Activated naive CD4-positive, alpha-beta T cell treated with anti-CD3 and anti-CD28 coated beads, Interleukin-2, amount 10 ng/mL, durations not matched to agents 7 days and 5 days (primary cell): ENCODE measurements around the gene FAM171A1.
A peak's percentile ranks its signal among the peaks of the same experiment; 100 is the strongest.

Source experiments
- CTCF ChIA-PET: fragments of 350-600 bp; sonication (Branson Sonifier 250); formaldehyde crosslinking; loops from one replicate; lab custom pipeline; 2021; ENCODE audit warnings: antibody characterized with exemption; lab: Charles Lee
- DNase-seq: peaks from one replicate; pipeline ENCODE4 v3.0.0-alpha.2; 2020
- H3K27ac Mint-ChIP-seq: one replicate; pipeline ENCODE4 v1.8.0; 2021; ENCODE audit warnings: mild to moderate bottlenecking, moderate library complexity, mixed read lengths
- H3K27me3 Mint-ChIP-seq: one replicate; pipeline ENCODE4 v1.8.0; 2021; ENCODE audit warnings: mild to moderate bottlenecking, mixed read lengths
- H3K36me3 Mint-ChIP-seq: one replicate; pipeline ENCODE4 v1.8.0; 2021; ENCODE audit warnings: mixed read lengths
- H3K4me1 Mint-ChIP-seq: one replicate; pipeline ENCODE4 v1.8.0; 2021; ENCODE audit warnings: mixed read lengths
- H3K4me3 Mint-ChIP-seq: one replicate; pipeline ENCODE4 v1.8.0; 2021; ENCODE audit warnings: mild to moderate bottlenecking, moderate library complexity, mixed read lengths
- H3K9me3 Mint-ChIP-seq: one replicate; pipeline ENCODE4 v1.8.0; 2021; ENCODE audit warnings: mixed read lengths

Gene FAM171A1

GRCh38 chr10:15188603-15189002 lies 182.5 kb downstream of the FAM171A1 start:
- Mint-ChIP-seq H3K27ac (peak overlapping the region; percentile 92), H3K4me1 (peaks cover 57% of the 10 kb centered on the region), H3K27me3 (peaks cover 7% of the 10 kb centered on the region), H3K4me3 (no peak overlapping the region), H3K9me3 (peaks cover 12% of the 10 kb centered on the region), H3K36me3 (peaks cover 24% of the 10 kb centered on the region)
- CTCF ChIA-PET = interaction anchor here (1.0 kb wide), 1 partner anchor 21 kb away, joined by 3 read pairs; no protein-coding TSS in a partner anchor
- peak; percentile 59 for DNase-seq

- H3K4me1 Mint-ChIP-seq = peaks cover 41% of the 10 kb centered on the region
- peaks cover 12% of the 10 kb centered on the region for H3K9me3 Mint-ChIP-seq
- CTCF ChIA-PET = interaction anchor here (1.3 kb wide), 1 partner anchor 25 kb away, joined by 3 read pairs; no protein-coding TSS in a partner anchor
- no peak overlapping the region for H3K4me3 Mint-ChIP-seq
- H3K27ac Mint-ChIP-seq = no peak overlapping the region
- H3K36me3 Mint-ChIP-seq = peaks cover 23% of the 10 kb centered on the region
- no peak for DNase-seq
- H3K27me3 Mint-ChIP-seq = peaks cover 16% of the 10 kb centered on the region
Observed at GRCh38 chr10:15183689-15184481, 187.2 kb downstream of the FAM171A1 start.

- CTCF ChIA-PET = no interaction called here
- H3K4me1 Mint-ChIP-seq = peaks cover 30% of the 10 kb centered on the region
Observed at GRCh38 chr10:15182540-15183207, 188.4 kb downstream of the FAM171A1 start.

GRCh38 chr10:15181576-15182156 lies 189.4 kb downstream of the FAM171A1 start:
- CTCF ChIA-PET = interaction anchor here (0.9 kb wide), 1 partner anchor 63 kb away, joined by 4 read pairs; no protein-coding TSS in a partner anchor
- Mint-ChIP-seq H3K27me3 (peaks cover 16% of the 10 kb centered on the region), H3K4me3 (no peak overlapping the region), H3K27ac (no peak overlapping the region), H3K36me3 (peaks cover 20% of the 10 kb centered on the region), H3K9me3 (peaks cover 12% of the 10 kb centered on the region), H3K4me1 (peaks cover 26% of the 10 kb centered on the region)
- no peak for DNase-seq

More at GRCh38 chr10:15182540-15183207, 188.4 kb downstream of the FAM171A1 start:
- Mint-ChIP-seq H3K27me3 (peaks cover 16% of the 10 kb centered on the region), H3K27ac (no peak overlapping the region), H3K9me3 (peaks cover 12% of the 10 kb centered on the region), H3K36me3 (peaks cover 23% of the 10 kb centered on the region), H3K4me3 (no peak overlapping the region)
- DNase-seq = no peak

- CTCF ChIA-PET = interaction anchor here (0.9 kb wide), 1 partner anchor 64 kb away, joined by 4 read pairs; no protein-coding TSS in a partner anchor
Observed at GRCh38 chr10:15180736-15181135, 190.4 kb downstream of the FAM171A1 start.

GRCh38 chr10:15176269-15176668 lies 194.8 kb downstream of the FAM171A1 start:
- H3K27me3 Mint-ChIP-seq = peaks cover 6% of the 10 kb centered on the region
- CTCF ChIA-PET = no interaction called here
- DNase-seq = no peak
- no peak overlapping the region for H3K27ac Mint-ChIP-seq
- H3K9me3 Mint-ChIP-seq = peaks cover 2% of the 10 kb centered on the region
- no peaks in the 10 kb centered on the region for H3K36me3 Mint-ChIP-seq
- H3K4me3 Mint-ChIP-seq = no peak overlapping the region
- peaks cover 23% of the 10 kb centered on the region for H3K4me1 Mint-ChIP-seq

More at GRCh38 chr10:15180736-15181135, 190.4 kb downstream of the FAM171A1 start:
- no peak for DNase-seq
- Mint-ChIP-seq H3K4me1 (peaks cover 17% of the 10 kb centered on the region), H3K27ac (no peak overlapping the region), H3K9me3 (peaks cover 8% of the 10 kb centered on the region), H3K27me3 (peaks cover 16% of the 10 kb centered on the region), H3K4me3 (no peak overlapping the region), H3K36me3 (peaks cover 14% of the 10 kb centered on the region)

GRCh38 chr10:15175587-15175986 lies 195.5 kb downstream of the FAM171A1 start:
- no peak for DNase-seq
- no peak overlapping the region for H3K27ac Mint-ChIP-seq
- no peak overlapping the region for H3K4me3 Mint-ChIP-seq
- CTCF ChIA-PET = no interaction called here
- H3K9me3 Mint-ChIP-seq = peaks cover 2% of the 10 kb centered on the region
- H3K36me3 Mint-ChIP-seq = peaks cover 4% of the 10 kb centered on the region
- H3K27me3 Mint-ChIP-seq = peaks cover 4% of the 10 kb centered on the region
- H3K4me1 Mint-ChIP-seq = peaks cover 30% of the 10 kb centered on the region

GRCh38 chr10:15172306-15172840 lies 198.7 kb downstream of the FAM171A1 start:
- peaks cover 2% of the 10 kb centered on the region for H3K9me3 Mint-ChIP-seq
- H3K4me3 Mint-ChIP-seq = no peak overlapping the region
- peaks cover 4% of the 10 kb centered on the region for H3K27me3 Mint-ChIP-seq
- peaks cover 50% of the 10 kb centered on the region for H3K4me1 Mint-ChIP-seq
- H3K27ac Mint-ChIP-seq = peak overlapping the region; percentile 42
- no peak for DNase-seq
- CTCF ChIA-PET = interaction anchor here (1.0 kb wide), 1 partner anchor 129 kb away, joined by 3 read pairs; no protein-coding TSS in a partner anchor
- peaks cover 7% of the 10 kb centered on the region for H3K36me3 Mint-ChIP-seq

GRCh38 chr10:15169555-15170401 lies 201.3 kb downstream of the FAM171A1 start:
- Mint-ChIP-seq H3K4me1 (peaks cover 64% of the 10 kb centered on the region), H3K27ac (peak overlapping the region; percentile 98)
- peak; percentile 81 for DNase-seq

GRCh38 chr10:15168786-15169554 lies 202.1 kb downstream of the FAM171A1 start:
- DNase-seq = peak; percentile 98
- Mint-ChIP-seq H3K4me3 (peak overlapping the region; percentile 80), H3K27me3 (peaks cover 4% of the 10 kb centered on the region), H3K36me3 (peaks cover 16% of the 10 kb centered on the region), H3K9me3 (no peaks in the 10 kb centered on the region), H3K4me1 (peaks cover 63% of the 10 kb centered on the region), H3K27ac (peak overlapping the region; percentile 98)
- CTCF ChIA-PET = interaction anchor here (0.5 to 2.1 kb wide), 3 partner anchors 40 to 192 kb away, joined by 3 to 10 read pairs (median 3); no protein-coding TSS in a partner anchor

More at GRCh38 chr10:15169555-15170401, 201.3 kb downstream of the FAM171A1 start:
- H3K36me3 Mint-ChIP-seq = peaks cover 11% of the 10 kb centered on the region
- H3K27me3 Mint-ChIP-seq = peaks cover 4% of the 10 kb centered on the region
- CTCF ChIA-PET = interaction anchor here (1.1 kb wide), 1 partner anchor 191 kb away, joined by 3 read pairs; no protein-coding TSS in a partner anchor
- H3K4me3 Mint-ChIP-seq = peak overlapping the region; percentile 80
- H3K9me3 Mint-ChIP-seq = no peaks in the 10 kb centered on the region

- Mint-ChIP-seq H3K27me3 (peaks cover 4% of the 10 kb centered on the region), H3K27ac (peak within 1 kb of the TSS; percentile 98), H3K4me1 (peaks cover 67% of the 10 kb centered on the region), H3K36me3 (peaks cover 20% of the 10 kb centered on the region), H3K4me3 (peak within 1 kb of the TSS; percentile 93), H3K9me3 (no peaks in the 10 kb centered on the region)
- no peak for DNase-seq
- CTCF ChIA-PET = interaction anchor here (0.5 to 2.1 kb wide), 4 partner anchors 21 to 100 kb away, joined by 3 to 10 read pairs (median 3); no protein-coding TSS in a partner anchor
Observed at GRCh38 chr10:15168291-15168785, 202.8 kb downstream of the FAM171A1 start, which contains the start of gene NMT2. Gene NMT2, minus strand, starts transcription at chr10:15168693. Its CDS starts 81 bp downstream, at chr10:15168612.
